Measurements from ENCODE around the gene PRCD.

The PRCD gene

DNA sequence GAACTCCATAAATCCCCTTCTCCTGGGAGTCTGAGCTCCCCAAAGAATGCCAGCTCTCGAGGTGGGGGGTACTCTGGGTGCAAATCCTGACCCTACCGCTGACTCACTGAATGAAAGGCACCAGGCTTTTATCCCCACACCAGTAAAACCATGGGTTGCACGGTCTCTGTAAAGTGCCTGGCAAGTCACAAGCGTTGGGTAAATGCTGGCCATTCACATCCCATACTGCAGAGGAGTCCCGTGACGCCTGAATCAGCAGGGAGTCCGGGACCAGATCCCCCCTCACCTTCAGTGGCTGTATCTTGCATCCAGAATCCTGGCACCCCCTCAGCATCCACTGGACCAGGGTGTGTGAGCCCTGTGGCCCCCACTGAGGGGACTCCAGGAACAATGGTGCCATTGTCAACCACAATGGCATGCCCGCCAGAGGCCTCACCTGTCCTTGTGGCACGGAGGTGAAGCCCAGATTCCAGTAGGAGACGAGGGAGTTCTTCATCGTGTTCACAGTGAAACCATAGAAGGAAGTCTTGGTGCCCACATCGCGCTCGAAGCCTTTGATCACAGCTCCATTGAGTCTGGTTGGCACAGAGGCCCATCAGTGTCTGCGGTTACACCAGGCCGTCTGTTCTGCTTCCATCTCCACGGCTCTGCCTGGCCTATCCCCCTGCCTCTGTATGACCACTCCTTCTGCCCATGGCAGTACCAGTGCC lies 32.5 kb downstream of the PRCD start:
- TF ChIP-seq, protein P1, sequence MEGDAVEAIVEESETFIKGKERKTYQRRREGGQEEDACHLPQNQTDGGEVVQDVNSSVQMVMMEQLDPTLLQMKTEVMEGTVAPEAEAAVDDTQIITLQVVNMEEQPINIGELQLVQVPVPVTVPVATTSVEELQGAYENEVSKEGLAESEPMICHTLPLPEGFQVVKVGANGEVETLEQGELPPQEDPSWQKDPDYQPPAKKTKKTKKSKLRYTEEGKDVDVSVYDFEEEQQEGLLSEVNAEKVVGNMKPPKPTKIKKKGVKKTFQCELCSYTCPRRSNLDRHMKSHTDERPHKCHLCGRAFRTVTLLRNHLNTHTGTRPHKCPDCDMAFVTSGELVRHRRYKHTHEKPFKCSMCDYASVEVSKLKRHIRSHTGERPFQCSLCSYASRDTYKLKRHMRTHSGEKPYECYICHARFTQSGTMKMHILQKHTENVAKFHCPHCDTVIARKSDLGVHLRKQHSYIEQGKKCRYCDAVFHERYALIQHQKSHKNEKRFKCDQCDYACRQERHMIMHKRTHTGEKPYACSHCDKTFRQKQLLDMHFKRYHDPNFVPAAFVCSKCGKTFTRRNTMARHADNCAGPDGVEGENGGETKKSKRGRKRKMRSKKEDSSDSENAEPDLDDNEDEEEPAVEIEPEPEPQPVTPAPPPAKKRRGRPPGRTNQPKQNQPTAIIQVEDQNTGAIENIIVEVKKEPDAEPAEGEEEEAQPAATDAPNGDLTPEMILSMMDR (IDR thresholded peaks at IDR 0.05; ENCODE audit: borderline replicate concordance, insufficient read depth, low read depth, low read length): no peak
- H3K4me3 ChIP-seq (ENCODE audit: low read depth, low read length): no peak overlapping the region

DNA sequence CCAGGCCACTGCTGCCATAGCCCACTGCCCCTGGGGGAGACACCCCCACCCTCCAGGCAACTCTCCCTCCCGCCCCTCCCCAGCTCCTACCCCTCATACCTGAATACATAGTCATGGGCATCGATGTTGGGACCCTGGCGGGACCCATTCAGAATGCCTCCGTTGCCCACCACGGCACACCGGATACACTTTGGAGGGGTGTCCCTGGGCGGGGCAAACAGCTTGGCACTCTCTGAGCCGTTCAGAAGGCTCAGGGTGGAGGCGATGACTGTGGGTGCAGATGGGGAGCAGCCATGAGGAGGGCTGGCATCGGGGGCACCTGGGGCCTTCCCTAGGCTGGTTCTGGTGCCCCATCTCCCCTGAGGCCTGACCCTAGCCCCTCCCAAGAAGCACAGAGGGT lies 33.3 kb downstream of the PRCD start:
- TF ChIP-seq, protein P1 (IDR thresholded peaks at IDR 0.05; ENCODE audit: borderline replicate concordance, insufficient read depth, low read depth, low read length): no peak
- H3K4me3 ChIP-seq (ENCODE audit: low read depth, low read length): no peak overlapping the region

DNA sequence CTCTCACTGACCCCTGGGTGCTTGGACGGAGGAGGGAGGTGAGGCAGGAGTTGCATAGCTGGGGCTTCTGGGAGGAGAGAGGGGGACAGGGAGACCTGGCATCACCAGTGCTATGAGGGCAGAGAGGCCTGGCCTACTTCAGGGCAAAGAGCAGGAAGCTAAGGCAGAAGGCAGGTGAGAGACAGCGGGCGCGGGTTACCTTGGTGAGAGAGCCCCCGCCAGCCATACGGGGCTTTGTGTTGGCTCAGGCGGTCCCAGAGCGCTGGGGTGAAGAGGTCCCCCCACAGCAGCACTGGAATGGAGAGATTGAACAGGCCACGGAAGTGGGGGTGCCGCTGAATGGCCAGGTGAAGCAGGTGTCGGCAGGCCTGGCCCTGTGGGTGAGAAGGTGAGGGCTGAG lies 34.3 kb downstream of the PRCD start:
- H3K4me3 ChIP-seq (ENCODE audit: low read depth, low read length): no peak overlapping the region
- TF ChIP-seq, protein P1 (IDR thresholded peaks at IDR 0.05; ENCODE audit: borderline replicate concordance, insufficient read depth, low read depth, low read length): no peak

DNA sequence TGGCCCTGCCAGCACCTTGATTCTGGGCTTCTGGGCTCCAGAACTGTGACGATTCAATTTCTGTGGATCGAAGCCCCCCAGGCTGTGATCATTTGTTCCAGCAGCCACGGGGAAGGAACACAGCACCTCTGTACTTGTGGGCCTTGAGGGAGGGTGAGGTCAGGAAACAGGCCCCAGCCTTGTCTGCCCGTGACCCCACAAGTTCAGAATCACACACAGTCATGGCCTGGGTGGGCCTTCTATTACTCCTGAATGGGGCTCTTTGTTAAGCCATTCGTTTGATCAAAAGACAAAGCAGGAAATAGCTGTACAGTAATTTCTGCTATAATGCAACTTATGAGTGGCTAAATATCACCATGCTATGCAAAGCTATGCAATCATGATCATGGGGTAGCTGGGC lies 35.7 kb downstream of the PRCD start:
- TF ChIP-seq, protein P1 (IDR thresholded peaks at IDR 0.05; ENCODE audit: borderline replicate concordance, insufficient read depth, low read depth, low read length): no peak

DNA sequence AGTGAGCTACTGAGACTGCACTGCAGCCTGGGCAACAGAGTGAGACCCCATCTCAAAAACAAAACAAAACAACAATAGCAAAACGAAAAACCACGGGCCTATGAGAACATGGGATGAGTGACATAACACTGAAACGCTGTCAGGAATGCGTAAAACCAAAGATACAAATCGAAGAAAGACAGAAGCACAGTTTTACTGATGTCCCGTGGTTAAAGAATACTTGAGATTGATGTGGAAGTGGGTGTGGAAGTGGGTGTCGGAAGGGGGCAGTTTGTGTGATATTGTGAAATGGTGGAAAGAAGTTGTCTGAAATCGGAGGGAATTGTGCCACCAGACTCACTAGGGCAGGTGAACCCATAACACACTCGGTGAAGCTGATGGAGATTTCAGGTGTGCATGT lies 36.3 kb downstream of the PRCD start:
- H3K4me3 ChIP-seq (ENCODE audit: low read depth, low read length): no peak overlapping the region
- TF ChIP-seq, protein P1 (IDR thresholded peaks at IDR 0.05; ENCODE audit: borderline replicate concordance, insufficient read depth, low read depth, low read length): no peak

More for the DNA sequence above, 35.7 kb downstream of the PRCD start:
- H3K4me3 ChIP-seq (ENCODE audit: low read depth, low read length): no peak overlapping the region

DNA sequence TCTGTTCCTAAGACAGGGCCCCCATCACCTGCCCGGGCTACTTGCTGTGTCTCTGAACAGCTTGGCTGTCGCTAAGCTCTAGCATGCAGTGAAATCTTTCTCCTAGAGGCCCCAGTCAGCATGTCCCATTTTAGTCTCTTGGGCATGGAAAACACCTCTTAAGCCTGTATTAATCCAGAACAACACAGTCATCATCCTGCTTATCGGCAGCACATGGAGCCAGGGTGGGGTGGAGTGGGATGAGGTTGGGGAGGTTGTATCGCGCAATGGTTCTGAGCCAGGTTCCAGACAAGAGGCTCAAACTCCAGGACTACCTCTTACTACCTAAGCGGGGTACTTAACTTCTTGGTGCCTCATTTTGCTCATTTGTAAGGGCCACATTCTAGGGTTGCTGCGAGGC lies 38.0 kb downstream of the PRCD start:
- no peak overlapping the region for H3K4me3 ChIP-seq (ENCODE audit: low read depth, low read length)
- TF ChIP-seq, protein P1 (IDR thresholded peaks at IDR 0.05; ENCODE audit: borderline replicate concordance, insufficient read depth, low read depth, low read length): no peak

DNA sequence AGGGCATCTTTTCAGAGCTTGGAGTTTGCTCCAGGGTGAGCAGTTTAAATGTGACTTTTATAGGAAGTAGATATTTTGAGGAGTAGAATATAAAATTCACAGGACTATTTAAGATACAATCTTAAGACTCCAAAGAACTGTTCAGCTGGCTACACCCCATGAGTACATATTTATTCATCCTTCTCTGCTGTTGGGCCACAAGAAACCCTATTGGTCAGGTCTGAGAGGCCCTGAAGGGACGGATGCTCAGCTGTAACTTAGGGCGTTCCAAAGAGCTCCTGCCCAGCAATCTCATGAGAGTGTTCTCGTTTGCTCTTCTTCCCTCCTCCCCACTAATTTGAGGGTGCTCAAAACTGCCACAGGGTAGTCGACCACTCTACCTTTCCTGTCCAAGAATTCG lies 38.5 kb downstream of the PRCD start:
- no peak overlapping the region for H3K4me3 ChIP-seq (ENCODE audit: low read depth, low read length)
- TF ChIP-seq, protein P1 (IDR thresholded peaks at IDR 0.05; ENCODE audit: borderline replicate concordance, insufficient read depth, low read depth, low read length): no peak

Measured in GM12875 (cell line).